GM21723 (cell line): ENCODE measurements around the gene ZNF48.

Experiments used
- ATAC-seq: cut with Tn5 transposase; IDR thresholded peaks from one replicate; pipeline ENCODE4 v1.9.1; 2021; ENCODE audit warnings: mild to moderate bottlenecking, moderate library complexity; ENCODE audit not compliant: unreplicated experiment

The ZNF48 gene

GRCh38 chr16:30434852-30435251, 39.6 kb downstream of the ZNF48 start:
- no peak for ATAC-seq

GRCh38 chr16:30437511-30438046, 42.4 kb downstream of the ZNF48 start:
- no peak for ATAC-seq

DNA sequence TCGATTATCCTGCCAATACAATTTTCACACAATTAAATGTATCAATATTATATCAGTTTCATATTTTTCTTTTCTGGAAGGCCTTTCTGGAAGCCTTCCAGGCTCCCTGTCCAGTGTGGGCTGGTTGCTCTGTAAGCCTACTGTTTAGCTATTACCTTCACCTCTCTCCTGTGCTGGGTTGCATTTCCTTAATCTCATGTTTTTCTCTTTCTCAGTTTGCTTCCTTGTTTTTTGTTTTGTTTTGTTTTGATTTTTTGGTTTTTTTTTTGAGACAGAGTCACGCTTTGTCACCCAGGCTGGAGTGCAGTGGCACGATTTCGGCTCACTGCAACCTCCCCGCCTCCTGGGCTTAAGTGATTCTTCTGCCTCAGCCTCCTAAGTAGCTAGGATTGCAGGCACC, 43.6 kb downstream of the ZNF48 start:
- ATAC-seq: no peak

DNA sequence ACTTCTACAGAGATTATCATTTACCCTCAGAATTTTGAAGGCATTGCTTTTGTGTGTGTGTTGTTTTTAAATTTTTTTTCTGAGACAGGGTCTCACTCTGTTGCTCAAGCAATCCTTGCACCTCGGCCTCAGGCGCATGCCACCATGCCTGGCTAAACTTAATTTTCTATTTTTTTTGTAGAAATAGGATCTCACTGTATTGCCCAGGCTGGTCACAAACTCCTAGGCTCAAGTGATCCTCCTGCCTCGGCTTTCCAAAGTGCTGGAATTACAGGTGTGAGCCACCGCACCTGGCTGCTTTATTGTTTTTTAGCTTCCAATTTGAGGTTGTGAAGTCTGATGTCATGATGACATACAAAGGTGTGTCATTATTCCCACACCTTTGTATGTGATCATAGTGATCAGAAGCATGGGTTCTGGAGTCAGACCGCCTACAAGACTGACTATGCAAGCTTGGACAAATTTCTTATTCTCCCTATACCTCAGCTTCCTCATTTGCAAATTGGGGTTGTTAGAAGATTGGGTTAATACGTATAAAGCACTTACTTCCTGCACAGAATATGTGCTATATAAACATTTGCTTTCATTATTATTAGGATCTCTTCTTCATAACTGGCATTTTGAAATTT, 44.6 kb downstream of the ZNF48 start:
- ATAC-seq: no peak

DNA sequence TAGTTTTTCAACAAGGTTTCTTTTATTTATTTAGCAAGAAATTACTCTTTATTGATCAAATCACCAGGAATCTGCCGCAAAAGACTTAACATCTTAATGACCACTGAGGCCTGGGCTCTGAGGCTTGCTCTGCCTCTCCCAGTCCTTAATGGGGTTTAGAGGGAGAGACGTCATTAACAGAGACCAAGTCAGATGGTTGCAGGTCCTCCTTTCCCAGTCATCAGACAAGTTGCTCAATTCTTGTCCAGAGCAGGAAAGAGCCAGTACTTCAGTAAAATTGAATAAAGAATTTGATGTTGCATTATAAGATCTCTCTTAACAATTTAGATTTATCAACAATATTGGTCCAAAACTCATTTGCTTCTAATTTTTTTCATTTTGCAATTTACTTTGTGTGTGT, 48.4 kb downstream of the ZNF48 start:
- ATAC-seq: no peak

- no peak for ATAC-seq
Measured at GRCh38 chr16:30444231-30445148, 49.3 kb downstream of the ZNF48 start.

DNA sequence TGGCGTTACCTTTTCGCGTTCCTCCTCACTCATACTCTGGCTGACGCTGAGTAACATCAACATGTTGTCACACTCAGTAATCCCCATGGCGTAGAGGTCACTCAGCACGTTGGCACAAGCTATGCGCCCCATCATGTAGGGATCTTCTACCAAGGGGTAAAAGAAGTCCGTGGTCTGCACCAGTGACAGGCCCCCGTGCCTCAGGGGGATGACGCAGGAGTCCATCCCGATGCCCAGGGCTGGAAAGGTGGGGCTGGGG, 49.9 kb downstream of the ZNF48 start:
- ATAC-seq: no peak

DNA sequence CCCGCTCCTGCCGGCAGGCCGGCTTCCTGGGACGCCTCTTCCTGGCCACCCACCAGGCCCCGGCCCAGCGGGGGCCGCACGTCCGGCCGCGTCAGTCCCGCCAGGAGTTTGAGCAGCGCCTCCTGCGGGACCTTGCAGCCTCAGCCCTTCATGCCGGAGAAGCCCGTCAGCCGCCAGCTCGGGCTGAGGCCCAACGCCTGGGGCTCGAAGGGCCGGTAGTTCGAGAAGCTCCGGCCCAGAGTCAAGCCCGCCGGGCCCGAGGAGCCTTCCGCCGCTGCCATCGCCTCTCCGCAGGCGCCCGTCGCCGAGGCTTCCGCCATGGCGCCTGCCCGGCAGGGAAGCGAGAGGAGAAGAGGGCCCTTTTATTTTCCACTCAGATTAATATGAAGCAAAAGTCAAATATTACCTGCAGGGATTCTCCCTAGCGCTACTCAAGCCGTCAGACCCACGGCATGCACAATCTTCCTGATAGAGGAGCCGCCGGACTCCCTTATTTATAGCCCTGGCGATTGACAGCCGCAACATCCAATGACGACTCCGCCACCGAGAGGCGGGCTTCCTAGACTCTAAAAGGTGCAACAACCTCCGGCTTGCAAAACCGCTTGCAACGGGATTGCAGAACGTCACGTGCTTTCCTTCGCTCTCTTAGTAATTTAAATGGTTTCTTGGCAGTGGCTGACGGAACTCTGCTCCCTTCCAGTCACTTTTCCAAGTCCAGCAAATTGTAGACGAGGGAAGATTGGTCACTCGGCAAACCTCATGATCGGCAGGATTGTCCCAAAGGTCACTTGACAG, 50.4 kb downstream of the ZNF48 start, which contains the start of gene SEPHS2:
Gene SEPHS2, minus strand, starts transcription at position 467 of the 795 bp plus-strand sequence. Its CDS starts 147 bp downstream, at position 320.
- peak; percentile 73 for ATAC-seq

DNA sequence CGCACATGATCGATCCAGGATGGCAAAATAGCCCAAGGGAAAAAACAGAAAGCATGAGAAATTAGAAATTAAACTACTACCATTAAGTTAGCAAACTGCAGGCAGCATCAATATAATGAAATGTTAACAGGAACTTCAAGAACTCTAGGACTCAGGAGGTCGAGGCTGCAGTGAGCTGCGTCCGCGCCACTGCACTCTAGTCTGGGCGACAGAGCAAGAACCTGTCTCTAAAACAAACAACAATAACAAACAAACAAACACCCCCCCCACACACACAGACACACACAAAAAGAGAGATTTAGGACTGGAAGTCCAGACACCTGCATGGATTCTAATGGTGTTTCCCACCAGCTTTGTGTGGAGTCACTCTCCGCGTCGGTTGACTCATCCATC, 51.0 kb downstream of the ZNF48 start:
- ATAC-seq: no peak

- no peak for ATAC-seq
Measured at GRCh38 chr16:30447512-30448226, 52.4 kb downstream of the ZNF48 start.

DNA sequence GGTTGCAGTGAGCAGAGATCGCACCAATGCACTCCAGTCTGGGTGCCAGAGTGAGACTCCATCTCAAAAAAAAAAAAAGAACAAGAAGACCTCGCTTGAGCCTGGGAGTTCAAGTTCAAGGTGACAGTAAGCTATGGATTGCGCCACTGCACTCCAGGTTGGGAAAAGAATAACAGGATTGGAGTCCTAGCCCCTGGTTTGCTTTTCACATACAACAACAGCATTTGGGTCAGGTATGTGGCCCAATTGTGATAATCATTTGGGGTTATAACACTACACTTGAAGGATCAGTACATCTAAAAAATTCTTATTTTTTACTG, 53.9 kb downstream of the ZNF48 start:
- ATAC-seq: no peak
